ENCODE results near the gene NTM.

DNA sequence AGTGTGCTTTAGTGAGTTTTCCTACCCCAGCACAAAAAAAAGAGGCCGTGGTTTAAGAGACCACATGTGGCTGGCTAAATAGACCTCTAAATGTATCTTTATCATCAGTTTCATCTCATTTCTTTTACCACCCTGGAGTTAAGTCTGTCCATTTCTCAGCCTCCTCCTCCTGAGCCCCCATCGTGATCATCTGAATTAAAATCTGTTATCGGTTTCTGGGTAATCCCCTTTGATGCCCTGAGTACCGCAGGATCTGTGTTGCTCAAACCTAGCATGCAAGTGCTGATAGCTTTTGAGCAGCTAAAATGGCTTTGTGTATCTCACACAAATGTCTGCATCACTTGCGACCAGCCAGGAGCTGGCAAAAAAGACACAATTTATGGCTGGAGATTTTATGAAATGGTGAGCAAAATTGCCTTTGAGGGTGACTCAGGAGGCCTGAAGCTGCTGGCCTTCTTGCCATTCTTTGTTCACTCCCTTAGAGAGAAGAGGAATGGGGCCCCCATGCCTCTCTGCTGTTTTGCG, 236.5 kb downstream of the NTM start:
- TF ChIP-seq CTCF (IDR thresholded peaks at IDR 0.05): no peak
- TF ChIP-seq POLR2A (IDR thresholded peaks at IDR 0.05): no peak
